Esophagus squamous epithelium (tissue), 4 donors: Measurements from ENCODE around the gene C18orf32.

Experiments used
- POLR2A ChIP-seq, 4 donors: fragments of 450-650 bp; IDR thresholded peaks; one replicate each; pipeline ENCODE4 v1.6.1; 2017; ENCODE audit warnings: antibody characterized with exemption in 4 of 4, mild to moderate bottlenecking in 4 of 4, moderate library complexity in 3 of 4
- TF ChIP-seq, protein P1 (sequence below), 6 experiments: fragments of 450-650 bp in 4 of 6; fragments of 200-600 bp in 2 of 6; sonication (generic) in 2 of 6; IDR thresholded peaks; one replicate each; pipeline ENCODE4 v1.5.1; 2016 to 2019; ENCODE audit warnings: antibody characterized with exemption in 6 of 6, mild to moderate bottlenecking in 4 of 6, moderate library complexity in 4 of 6

DNA sequence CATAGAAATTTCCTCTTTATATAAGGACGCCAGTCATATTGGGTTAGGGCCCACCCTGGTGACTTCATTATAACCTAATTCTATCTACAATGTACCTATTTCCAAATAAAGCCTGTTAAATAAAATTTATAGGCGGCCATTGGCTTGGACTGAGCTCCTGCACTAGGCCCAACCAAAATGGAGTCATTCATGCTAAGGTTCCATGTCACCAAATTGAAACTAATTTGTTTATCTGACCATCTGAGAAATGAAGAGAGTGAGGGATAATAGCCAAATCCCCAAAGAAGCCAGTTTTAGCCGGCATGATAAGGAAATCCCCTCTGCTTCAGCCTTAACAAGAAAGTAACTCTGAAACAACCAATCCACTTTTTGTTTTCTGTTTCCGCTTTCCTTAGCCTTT, 19.4 kb downstream of the C18orf32 start:
- TF ChIP-seq, protein P1, sequence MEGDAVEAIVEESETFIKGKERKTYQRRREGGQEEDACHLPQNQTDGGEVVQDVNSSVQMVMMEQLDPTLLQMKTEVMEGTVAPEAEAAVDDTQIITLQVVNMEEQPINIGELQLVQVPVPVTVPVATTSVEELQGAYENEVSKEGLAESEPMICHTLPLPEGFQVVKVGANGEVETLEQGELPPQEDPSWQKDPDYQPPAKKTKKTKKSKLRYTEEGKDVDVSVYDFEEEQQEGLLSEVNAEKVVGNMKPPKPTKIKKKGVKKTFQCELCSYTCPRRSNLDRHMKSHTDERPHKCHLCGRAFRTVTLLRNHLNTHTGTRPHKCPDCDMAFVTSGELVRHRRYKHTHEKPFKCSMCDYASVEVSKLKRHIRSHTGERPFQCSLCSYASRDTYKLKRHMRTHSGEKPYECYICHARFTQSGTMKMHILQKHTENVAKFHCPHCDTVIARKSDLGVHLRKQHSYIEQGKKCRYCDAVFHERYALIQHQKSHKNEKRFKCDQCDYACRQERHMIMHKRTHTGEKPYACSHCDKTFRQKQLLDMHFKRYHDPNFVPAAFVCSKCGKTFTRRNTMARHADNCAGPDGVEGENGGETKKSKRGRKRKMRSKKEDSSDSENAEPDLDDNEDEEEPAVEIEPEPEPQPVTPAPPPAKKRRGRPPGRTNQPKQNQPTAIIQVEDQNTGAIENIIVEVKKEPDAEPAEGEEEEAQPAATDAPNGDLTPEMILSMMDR (IDR thresholded peaks at IDR 0.05) = no peak
- TF ChIP-seq POLR2A (IDR thresholded peaks at IDR 0.05) = no peak
